CD4-positive, alpha-beta T cell (primary cell): ENCODE results near the gene ADGRD2. TPM values are rescaled to one million over a fixed set of nuclear protein-coding genes. Genes with fewer than 3 reads are reported as not detected.

Source experiments
- ATAC-seq: fragments of 200-7000 bp; cut with Tn5 transposase; one replicate; pipeline ENCODE4 v1.10.0; 2022; ENCODE audit warnings: mild to moderate bottlenecking; ENCODE audit not compliant: poor library complexity
- CTCF ChIA-PET: fragments of 350-600 bp; sonication (Branson Sonifier 250); formaldehyde crosslinking; loops from one replicate; lab custom pipeline; 2021; ENCODE audit warnings: antibody characterized with exemption, inconsistent platforms; lab: Charles Lee
- POLR2A ChIA-PET: fragments of 350-600 bp; sonication (Branson Sonifier 250); formaldehyde crosslinking; loops from one replicate; lab custom pipeline; 2021; ENCODE audit warnings: antibody characterized with exemption, inconsistent platforms; lab: Charles Lee
- DNase-seq, 14 experiments: peaks; one replicate each; pipeline ENCODE4 v3.0.0-alpha.2; 2013 to 2020; ENCODE audit warnings: mixed read lengths in 2 of 14
- H3K27ac ChIP-seq, 2 donors: one replicate each; pipeline versions ENCODE4 v1.5.1 to v1.7.0; 2013; ENCODE audit warnings: low read length in 2 of 2, low read depth in 1 of 2, mild to moderate bottlenecking in 1 of 2
- H3K27me3 ChIP-seq, 2 experiments: 1 replicate in 1 of 2; 2 replicates in 1 of 2; pipeline versions ENCODE4 v1.6.1 to v1.7.0; 2013; ENCODE audit warnings: low read length in 2 of 2, control low read depth in 1 of 2, mild to moderate bottlenecking in 1 of 2, moderate library complexity in 1 of 2; ENCODE audit not compliant: insufficient read depth in 2 of 2, control insufficient read depth in 1 of 2
- H3K36me3 ChIP-seq: one replicate; pipeline ENCODE4 v1.6.1; 2013; ENCODE audit warnings: low read length, control low read depth; ENCODE audit not compliant: insufficient read depth
- H3K4me1 ChIP-seq: one replicate; pipeline ENCODE4 v1.6.1; 2013; ENCODE audit warnings: low read length, control low read depth; ENCODE audit not compliant: insufficient read depth
- H3K4me3 ChIP-seq: one replicate; pipeline ENCODE4 v1.5.1; 2013; ENCODE audit warnings: mild to moderate bottlenecking, low read length, moderate library complexity
- H3K9me3 ChIP-seq, 2 experiments: 1 replicate in 1 of 2; 2 replicates in 1 of 2; pipeline versions ENCODE4 v1.6.1 to v1.7.0; 2013; ENCODE audit warnings: low read length in 2 of 2, mild to moderate bottlenecking in 2 of 2, control low read depth in 1 of 2, moderate library complexity in 1 of 2; ENCODE audit not compliant: control insufficient read depth in 1 of 2, insufficient read depth in 1 of 2
- H3K27ac Mint-ChIP-seq: one replicate; pipeline ENCODE4 v1.8.0; 2020; ENCODE audit warnings: mixed read lengths
- H3K27me3 Mint-ChIP-seq: one replicate; pipeline ENCODE4 v1.8.0; 2021; ENCODE audit warnings: mixed read lengths
- H3K36me3 Mint-ChIP-seq: one replicate; pipeline ENCODE4 v1.8.0; 2021; ENCODE audit warnings: low read depth, mixed read lengths
- H3K4me1 Mint-ChIP-seq: one replicate; pipeline ENCODE4 v1.8.0; 2021; ENCODE audit warnings: low read depth, mixed read lengths
- H3K4me3 Mint-ChIP-seq: one replicate; pipeline ENCODE4 v1.8.0; 2020; ENCODE audit warnings: mild to moderate bottlenecking, mixed read lengths
- H3K9me3 Mint-ChIP-seq: one replicate; pipeline ENCODE4 v1.8.0; 2020; ENCODE audit warnings: mixed read lengths
- intact Hi-C, 2 experiments: fragments of 100-400 bp; cut with DNase I in 1 of 2; cut with micrococcal nuclease in 1 of 2; formaldehyde crosslinking; loops; one replicate each; pipeline versions ENCODE4 v1.15.1 to v1.9.0; 2023 to 2025; cut with DNase I, micrococcal nuclease
- total RNA-seq, 174 experiments: library from RNA in 2 of 174; stranded (reverse) in 2 of 174; gene quantifications; one replicate each; pipeline ENCODE4 v1.2.3 and lab custom pipeline; 2021 to 2026
- TF ChIP-seq, protein P1 (sequence below): fragments of 200-600 bp; IDR thresholded peaks from one replicate; pipeline ENCODE4 v1.8.0; 2022; ENCODE audit warnings: antibody characterized with exemption, mild to moderate bottlenecking

The ADGRD2 gene
- total RNA-seq, 2 experiments from 2014 or later: not detected

DNA sequence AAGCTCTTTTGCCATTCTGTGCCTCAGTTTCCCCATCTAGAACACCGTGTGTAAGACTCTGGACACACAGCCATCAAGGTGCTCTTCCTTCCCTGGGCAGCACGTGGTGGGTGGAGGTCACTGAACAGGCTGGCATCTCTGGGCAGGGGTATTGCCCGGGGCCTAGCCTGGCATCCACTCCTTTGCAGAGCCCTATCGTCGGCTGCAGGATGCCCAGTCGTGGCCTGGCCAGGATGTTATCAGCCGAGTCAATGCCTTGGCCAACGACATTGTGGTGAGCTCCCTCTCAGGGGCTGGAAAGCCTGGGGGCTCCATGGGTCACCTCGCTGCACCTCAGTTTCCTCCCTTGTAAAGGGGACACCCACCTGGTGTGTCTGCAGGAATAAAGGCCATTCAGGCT is 4.0 kb downstream of the ADGRD2 start:
- H3K4me1 ChIP-seq: peaks cover 4% of the 10 kb centered on the region
- Mint-ChIP-seq H3K4me1 (no peaks in the 10 kb centered on the region), H3K36me3 (no peaks in the 10 kb centered on the region), H3K4me3 (no peak overlapping the region), H3K27me3 (peaks cover 37% of the 10 kb centered on the region), H3K27ac (no peak overlapping the region), H3K9me3 (no peaks in the 10 kb centered on the region)
- H3K4me3 ChIP-seq: no peak overlapping the region
- TF ChIP-seq, protein P1, sequence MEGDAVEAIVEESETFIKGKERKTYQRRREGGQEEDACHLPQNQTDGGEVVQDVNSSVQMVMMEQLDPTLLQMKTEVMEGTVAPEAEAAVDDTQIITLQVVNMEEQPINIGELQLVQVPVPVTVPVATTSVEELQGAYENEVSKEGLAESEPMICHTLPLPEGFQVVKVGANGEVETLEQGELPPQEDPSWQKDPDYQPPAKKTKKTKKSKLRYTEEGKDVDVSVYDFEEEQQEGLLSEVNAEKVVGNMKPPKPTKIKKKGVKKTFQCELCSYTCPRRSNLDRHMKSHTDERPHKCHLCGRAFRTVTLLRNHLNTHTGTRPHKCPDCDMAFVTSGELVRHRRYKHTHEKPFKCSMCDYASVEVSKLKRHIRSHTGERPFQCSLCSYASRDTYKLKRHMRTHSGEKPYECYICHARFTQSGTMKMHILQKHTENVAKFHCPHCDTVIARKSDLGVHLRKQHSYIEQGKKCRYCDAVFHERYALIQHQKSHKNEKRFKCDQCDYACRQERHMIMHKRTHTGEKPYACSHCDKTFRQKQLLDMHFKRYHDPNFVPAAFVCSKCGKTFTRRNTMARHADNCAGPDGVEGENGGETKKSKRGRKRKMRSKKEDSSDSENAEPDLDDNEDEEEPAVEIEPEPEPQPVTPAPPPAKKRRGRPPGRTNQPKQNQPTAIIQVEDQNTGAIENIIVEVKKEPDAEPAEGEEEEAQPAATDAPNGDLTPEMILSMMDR: no peak
- intact Hi-C loops: no loop called here
- ATAC-seq (no peak), DNase-seq (no peak)
- no peaks in the 10 kb centered on the region for H3K36me3 ChIP-seq
- no peaks in the 10 kb centered on the region for H3K9me3 ChIP-seq
- no peak overlapping the region for H3K27ac ChIP-seq
- peaks cover 25 to 35% of the 10 kb centered on the region in 2 experiments for H3K27me3 ChIP-seq
- POLR2A ChIA-PET: no interaction called here
- CTCF ChIA-PET: no interaction called here

DNA sequence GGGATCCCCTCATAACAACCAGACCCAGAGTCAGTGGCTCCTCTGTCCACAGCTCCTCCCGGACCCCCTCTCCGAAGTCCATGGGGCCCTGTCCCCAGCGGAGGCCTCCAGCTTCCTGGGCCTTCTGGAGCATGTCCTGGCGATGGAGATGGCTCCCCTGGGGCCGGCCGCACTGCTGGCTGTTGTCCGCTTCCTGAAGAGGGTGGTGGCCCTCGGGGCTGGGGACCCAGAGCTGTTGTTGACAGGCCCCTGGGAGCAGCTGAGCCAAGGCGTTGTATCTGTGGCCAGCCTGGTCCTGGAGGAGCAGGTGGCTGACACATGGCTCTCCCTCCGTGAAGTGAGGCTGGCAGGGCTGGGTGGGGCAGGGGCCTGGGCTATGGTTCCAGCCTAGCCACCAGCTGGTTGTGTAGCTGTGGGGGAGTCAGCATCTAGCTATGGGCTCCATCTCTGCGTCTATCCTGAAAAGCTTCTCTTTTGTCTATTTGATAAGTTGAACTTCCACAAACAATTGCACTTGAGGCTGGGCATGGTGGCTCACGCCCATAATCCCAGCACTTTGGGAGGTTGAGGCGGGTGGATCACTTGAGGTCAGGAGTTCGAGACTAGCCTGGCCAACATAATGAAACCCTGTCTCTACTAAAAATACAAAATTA is 4.7 kb downstream of the ADGRD2 start:
- Mint-ChIP-seq H3K4me1 (no peaks in the 10 kb centered on the region), H3K36me3 (no peaks in the 10 kb centered on the region), H3K27ac (no peak overlapping the region), H3K4me3 (no peak overlapping the region), H3K27me3 (peaks cover 30% of the 10 kb centered on the region), H3K9me3 (no peaks in the 10 kb centered on the region)
- no peaks in the 10 kb centered on the region for H3K36me3 ChIP-seq
- no peak overlapping the region for H3K4me3 ChIP-seq
- H3K9me3 ChIP-seq: no peaks in the 10 kb centered on the region
- H3K27me3 ChIP-seq: peaks cover 21 to 28% of the 10 kb centered on the region in 2 experiments
- no peak overlapping the region for H3K27ac ChIP-seq
- DNase-seq (no peak), ATAC-seq (no peak)
- ChIA-PET CTCF (no interaction called here), POLR2A (no interaction called here)
- TF ChIP-seq, protein P1: no peak
- H3K4me1 ChIP-seq: peaks cover 4% of the 10 kb centered on the region
- intact Hi-C loops: no loop called here

DNA sequence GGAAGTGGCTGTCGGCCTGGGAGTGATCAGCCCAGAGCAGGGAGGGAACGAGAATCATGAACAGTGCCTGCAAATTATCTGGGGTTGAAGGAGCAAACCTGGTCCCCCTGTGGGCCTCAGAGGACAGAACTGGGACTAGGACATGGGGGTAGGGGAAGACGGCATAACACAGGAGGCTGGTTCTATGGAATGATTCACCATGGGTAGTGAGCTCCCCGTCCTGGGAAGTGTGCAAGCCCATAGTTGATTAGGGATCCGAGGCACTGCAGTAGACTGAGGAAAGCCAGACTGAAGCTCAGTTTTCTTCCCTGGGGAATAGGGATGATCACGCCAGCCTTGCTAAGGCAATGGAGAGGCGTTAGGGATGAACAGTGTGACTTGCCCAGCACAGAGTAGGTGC is 5.6 kb downstream of the ADGRD2 start:
- Histone ChIP-seq H3K4me3 (no peak overlapping the region), H3K36me3 (no peaks in the 10 kb centered on the region), H3K27me3 (peaks cover 15 to 20% of the 10 kb centered on the region in 2 experiments), H3K9me3 (peaks cover 0 to 4% of the 10 kb centered on the region in 2 experiments), H3K4me1 (no peaks in the 10 kb centered on the region), H3K27ac (no peak overlapping the region)
- no peak overlapping the region for H3K27ac Mint-ChIP-seq
- no peak overlapping the region for H3K4me3 Mint-ChIP-seq
- ChIA-PET CTCF (no interaction called here), POLR2A (no interaction called here)
- TF ChIP-seq, protein P1: no peak
- intact Hi-C loops: no loop called here
- DNase-seq (no peak), ATAC-seq (no peak)
- no peaks in the 10 kb centered on the region for H3K36me3 Mint-ChIP-seq
- peaks cover 2% of the 10 kb centered on the region for H3K9me3 Mint-ChIP-seq
- H3K27me3 Mint-ChIP-seq: peaks cover 25% of the 10 kb centered on the region
- H3K4me1 Mint-ChIP-seq: no peaks in the 10 kb centered on the region
